Measurements from ENCODE around the gene LRRC56. TPM values are rescaled to one million over a fixed set of nuclear protein-coding genes. Genes with fewer than 3 reads are reported as not detected.
A peak's percentile ranks its signal among the peaks of the same experiment; 100 is the strongest.

LRRC56 gene
- total and polyA plus RNA-seq, 2 of the 13 experiments (the other 11 are each of a cell fraction or from before 2014, with no cell fraction given), result 0.11 to 0.29 TPM

DNA sequence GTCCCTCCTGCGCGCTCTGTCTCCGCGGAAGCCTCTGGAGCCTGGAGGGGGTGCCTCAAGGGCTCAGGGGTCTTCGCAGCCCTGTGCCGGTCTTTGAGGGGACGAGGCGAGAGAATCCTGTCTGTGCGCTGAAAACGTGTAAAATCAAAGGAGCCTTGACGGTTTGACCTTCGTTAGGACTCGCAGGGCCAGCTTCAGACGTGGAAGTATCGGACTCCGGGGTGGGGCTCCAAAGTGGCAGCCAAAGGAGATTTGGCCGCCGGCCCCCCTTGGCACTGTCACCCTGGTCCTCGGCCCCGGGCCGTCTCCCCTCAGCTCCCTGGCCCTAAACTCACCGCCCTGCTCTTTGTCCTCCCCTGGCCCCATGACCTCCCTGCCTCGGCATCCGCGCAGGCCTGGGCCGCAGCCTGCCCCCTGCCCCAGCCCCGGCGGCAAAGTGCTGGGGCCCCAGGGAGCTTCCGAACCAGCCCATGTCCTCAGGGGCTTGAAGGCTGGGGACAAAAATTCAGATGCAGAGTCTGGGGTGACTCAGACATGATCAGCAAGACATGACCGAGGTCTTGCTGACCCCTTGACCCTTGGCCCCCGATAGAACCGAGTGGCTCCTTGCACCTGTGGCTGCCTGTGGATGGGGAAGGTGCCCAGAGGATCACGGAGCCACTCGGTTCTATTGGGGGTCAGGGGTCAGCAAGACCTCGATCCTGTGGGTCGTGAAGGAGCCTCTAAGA lies 32.0 kb downstream of the LRRC56 start (continued):
- TF ChIP-seq, protein P1, sequence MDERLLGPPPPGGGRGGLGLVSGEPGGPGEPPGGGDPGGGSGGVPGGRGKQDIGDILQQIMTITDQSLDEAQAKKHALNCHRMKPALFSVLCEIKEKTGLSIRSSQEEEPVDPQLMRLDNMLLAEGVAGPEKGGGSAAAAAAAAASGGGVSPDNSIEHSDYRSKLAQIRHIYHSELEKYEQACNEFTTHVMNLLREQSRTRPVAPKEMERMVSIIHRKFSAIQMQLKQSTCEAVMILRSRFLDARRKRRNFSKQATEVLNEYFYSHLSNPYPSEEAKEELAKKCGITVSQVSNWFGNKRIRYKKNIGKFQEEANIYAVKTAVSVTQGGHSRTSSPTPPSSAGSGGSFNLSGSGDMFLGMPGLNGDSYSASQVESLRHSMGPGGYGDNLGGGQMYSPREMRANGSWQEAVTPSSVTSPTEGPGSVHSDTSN (CRISPR knock-in tag; IDR thresholded peaks at IDR 0.05), result no peak
- TF ChIP-seq ZC3H13 (CRISPR knock-in tag; IDR thresholded peaks at IDR 0.05), result peak; percentile 68; the same call in 1 of the 2 replicates
- no peak for TF ChIP-seq ZNF746 (CRISPR knock-in tag; IDR thresholded peaks at IDR 0.05)
- TF ChIP-seq ZNF432 (CRISPR knock-in tag; IDR thresholded peaks at IDR 0.05; ENCODE audit: borderline replicate concordance), result no peak
- TF ChIP-seq, protein P2, sequence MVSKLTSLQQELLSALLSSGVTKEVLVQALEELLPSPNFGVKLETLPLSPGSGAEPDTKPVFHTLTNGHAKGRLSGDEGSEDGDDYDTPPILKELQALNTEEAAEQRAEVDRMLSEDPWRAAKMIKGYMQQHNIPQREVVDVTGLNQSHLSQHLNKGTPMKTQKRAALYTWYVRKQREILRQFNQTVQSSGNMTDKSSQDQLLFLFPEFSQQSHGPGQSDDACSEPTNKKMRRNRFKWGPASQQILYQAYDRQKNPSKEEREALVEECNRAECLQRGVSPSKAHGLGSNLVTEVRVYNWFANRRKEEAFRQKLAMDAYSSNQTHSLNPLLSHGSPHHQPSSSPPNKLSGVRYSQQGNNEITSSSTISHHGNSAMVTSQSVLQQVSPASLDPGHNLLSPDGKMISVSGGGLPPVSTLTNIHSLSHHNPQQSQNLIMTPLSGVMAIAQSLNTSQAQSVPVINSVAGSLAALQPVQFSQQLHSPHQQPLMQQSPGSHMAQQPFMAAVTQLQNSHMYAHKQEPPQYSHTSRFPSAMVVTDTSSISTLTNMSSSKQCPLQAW (CRISPR knock-in tag; IDR thresholded peaks at IDR 0.05), result peak; percentile 79; the same call in 1 of the 2 replicates
- TF ChIP-seq RBM39 (IDR thresholded peaks at IDR 0.05; ENCODE audit: low read depth, low read length, poor library complexity, severe bottlenecking), result no peak
- no peak for TF ChIP-seq RFX5 (IDR thresholded peaks at IDR 0.05; ENCODE audit: low read depth, low read length)
- no peak for TF ChIP-seq ZNF225 (CRISPR knock-in tag; IDR thresholded peaks at IDR 0.05)
- TF ChIP-seq ZSCAN20 (CRISPR knock-in tag; IDR thresholded peaks at IDR 0.05; ENCODE audit: borderline replicate concordance), result no peak; the same call in 1 of the 2 replicates
- TF ChIP-seq, protein P3, sequence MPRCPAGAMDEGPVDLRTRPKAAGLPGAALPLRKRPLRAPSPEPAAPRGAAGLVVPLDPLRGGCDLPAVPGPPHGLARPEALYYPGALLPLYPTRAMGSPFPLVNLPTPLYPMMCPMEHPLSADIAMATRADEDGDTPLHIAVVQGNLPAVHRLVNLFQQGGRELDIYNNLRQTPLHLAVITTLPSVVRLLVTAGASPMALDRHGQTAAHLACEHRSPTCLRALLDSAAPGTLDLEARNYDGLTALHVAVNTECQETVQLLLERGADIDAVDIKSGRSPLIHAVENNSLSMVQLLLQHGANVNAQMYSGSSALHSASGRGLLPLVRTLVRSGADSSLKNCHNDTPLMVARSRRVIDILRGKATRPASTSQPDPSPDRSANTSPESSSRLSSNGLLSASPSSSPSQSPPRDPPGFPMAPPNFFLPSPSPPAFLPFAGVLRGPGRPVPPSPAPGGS (CRISPR knock-in tag; IDR thresholded peaks at IDR 0.05), result no peak
- TF ChIP-seq TBX2 (CRISPR knock-in tag; IDR thresholded peaks at IDR 0.05; ENCODE audit: borderline replicate concordance), result no peak
- TF ChIP-seq SP140L (CRISPR knock-in tag; IDR thresholded peaks at IDR 0.05; ENCODE audit: borderline replicate concordance), result no peak
- TF ChIP-seq KDM5B (CRISPR knock-in tag; IDR thresholded peaks at IDR 0.05; ENCODE audit: borderline replicate concordance), result 0 out of 2 replicates have a peak, but pooled peaks have one; percentile 5
- TF ChIP-seq, protein P4, sequence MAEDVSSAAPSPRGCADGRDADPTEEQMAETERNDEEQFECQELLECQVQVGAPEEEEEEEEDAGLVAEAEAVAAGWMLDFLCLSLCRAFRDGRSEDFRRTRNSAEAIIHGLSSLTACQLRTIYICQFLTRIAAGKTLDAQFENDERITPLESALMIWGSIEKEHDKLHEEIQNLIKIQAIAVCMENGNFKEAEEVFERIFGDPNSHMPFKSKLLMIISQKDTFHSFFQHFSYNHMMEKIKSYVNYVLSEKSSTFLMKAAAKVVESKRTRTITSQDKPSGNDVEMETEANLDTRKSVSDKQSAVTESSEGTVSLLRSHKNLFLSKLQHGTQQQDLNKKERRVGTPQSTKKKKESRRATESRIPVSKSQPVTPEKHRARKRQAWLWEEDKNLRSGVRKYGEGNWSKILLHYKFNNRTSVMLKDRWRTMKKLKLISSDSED (CRISPR knock-in tag; IDR thresholded peaks at IDR 0.05), result no peak
- TF ChIP-seq SRF (IDR thresholded peaks at IDR 0.05; ENCODE audit: low read depth, low read length), result no peak
- no peak for TF ChIP-seq ZNF567 (CRISPR knock-in tag; IDR thresholded peaks at IDR 0.05; ENCODE audit: borderline replicate concordance)
- TF ChIP-seq, protein P5, sequence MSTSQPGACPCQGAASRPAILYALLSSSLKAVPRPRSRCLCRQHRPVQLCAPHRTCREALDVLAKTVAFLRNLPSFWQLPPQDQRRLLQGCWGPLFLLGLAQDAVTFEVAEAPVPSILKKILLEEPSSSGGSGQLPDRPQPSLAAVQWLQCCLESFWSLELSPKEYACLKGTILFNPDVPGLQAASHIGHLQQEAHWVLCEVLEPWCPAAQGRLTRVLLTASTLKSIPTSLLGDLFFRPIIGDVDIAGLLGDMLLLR (CRISPR knock-in tag; IDR thresholded peaks at IDR 0.05), result no peak
- no peak for TF ChIP-seq MATR3 (CRISPR knock-in tag; IDR thresholded peaks at IDR 0.05)
- peak; percentile 79 for TF ChIP-seq AGO2 (optimal IDR thresholded peaks at IDR 0.05; ENCODE audit: low read depth, low read length)
- TF ChIP-seq TMF1 (CRISPR knock-in tag; IDR thresholded peaks at IDR 0.05; ENCODE audit: low read depth), result no peak
- no peak for TF ChIP-seq ZNF337 (CRISPR knock-in tag; IDR thresholded peaks at IDR 0.05; ENCODE audit: borderline replicate concordance, low read depth)
- no peak for TF ChIP-seq RBAK (CRISPR knock-in tag; IDR thresholded peaks at IDR 0.05)
- no peak for TF ChIP-seq RORA (CRISPR knock-in tag; IDR thresholded peaks at IDR 0.05)
- TF ChIP-seq ZNF224 (CRISPR knock-in tag; IDR thresholded peaks at IDR 0.05), result peak; percentile 21; the same call in 1 of the 2 replicates
